H9 (cell line): ENCODE results near the gene PDPN. TPM values are rescaled to one million over a fixed set of nuclear protein-coding genes. Genes with fewer than 3 reads are reported as not detected.

Experiments
- DNase-seq: peaks from one replicate; pipeline ENCODE4 v3.0.0-alpha.2; 2017
- H2AFZ ChIP-seq: one replicate; pipeline ENCODE4 v1.6.1; 2013; ENCODE audit warnings: mild to moderate bottlenecking, low read length, control low read depth, moderate library complexity
- H2AK5ac ChIP-seq: 2 replicates; pipeline ENCODE4 v1.6.1; 2013; ENCODE audit warnings: low read length, control low read depth, mixed read lengths; ENCODE audit not compliant: insufficient read length
- H2BK120ac ChIP-seq: one replicate; pipeline ENCODE4 v1.6.1; 2013; ENCODE audit warnings: low read depth, mild to moderate bottlenecking, low read length, control low read depth, inconsistent platforms; ENCODE audit not compliant: poor library complexity, severe bottlenecking
- H2BK12ac ChIP-seq: 2 replicates; pipeline ENCODE4 v1.6.1; 2013; ENCODE audit warnings: low read length, control low read depth, mixed read lengths, low read depth; ENCODE audit not compliant: insufficient read length
- H2BK15ac ChIP-seq: 2 replicates; pipeline ENCODE4 v1.6.1; 2013; ENCODE audit warnings: low read depth, low read length, control low read depth
- H2BK20ac ChIP-seq: one replicate; pipeline ENCODE4 v1.6.1; 2013; ENCODE audit warnings: low read depth, mild to moderate bottlenecking, low read length, control low read depth, inconsistent platforms; ENCODE audit not compliant: poor library complexity, severe bottlenecking
- H2BK5ac ChIP-seq: 2 replicates; pipeline ENCODE4 v1.6.1; 2013; ENCODE audit warnings: low read length, control low read depth, mixed read lengths; ENCODE audit not compliant: insufficient read length
- H3K14ac ChIP-seq: 2 replicates; pipeline ENCODE4 v1.6.1; 2013; ENCODE audit warnings: low read length, control low read depth; ENCODE audit not compliant: insufficient read depth
- H3K18ac ChIP-seq: 2 replicates; pipeline ENCODE4 v1.6.1; 2013; ENCODE audit warnings: low read depth, mild to moderate bottlenecking, mixed read lengths, low read length, control low read depth; ENCODE audit not compliant: insufficient read length
- H3K23ac ChIP-seq: 2 replicates; pipeline ENCODE4 v1.6.1; 2013; ENCODE audit warnings: low read length, control low read depth, mixed read lengths, low read depth; ENCODE audit not compliant: insufficient read length
- H3K23me2 ChIP-seq: 2 replicates; pipeline ENCODE4 v1.6.1; 2013; ENCODE audit warnings: low read depth, mild to moderate bottlenecking, mixed read lengths, low read length, control low read depth; ENCODE audit not compliant: insufficient read length, poor library complexity, severe bottlenecking
- H3K27ac ChIP-seq: 2 replicates; pipeline ENCODE4 v1.5.1; 2013; ENCODE audit warnings: low read length, control low read depth, mixed read lengths, low read depth; ENCODE audit not compliant: insufficient read length
- H3K27me3 ChIP-seq: 2 replicates; pipeline ENCODE4 v1.6.1; 2013; ENCODE audit warnings: low read length, control low read depth, inconsistent platforms; ENCODE audit not compliant: insufficient read depth
- H3K4ac ChIP-seq: 2 replicates; pipeline ENCODE4 v1.6.1; 2013; ENCODE audit warnings: low read depth, mild to moderate bottlenecking, control low read depth, inconsistent platforms, low read length, moderate library complexity
- H3K4me1 ChIP-seq: 2 replicates; pipeline ENCODE4 v1.6.1; 2013; ENCODE audit warnings: low read length, control low read depth, inconsistent platforms; ENCODE audit not compliant: insufficient read depth
- H3K4me2 ChIP-seq: 2 replicates; pipeline ENCODE4 v1.6.1; 2013; ENCODE audit warnings: low read length, control low read depth, mixed read lengths; ENCODE audit not compliant: insufficient read length, insufficient read depth
- H3K56ac ChIP-seq: 2 replicates; pipeline ENCODE4 v1.6.1; 2013; ENCODE audit warnings: low read depth, mild to moderate bottlenecking, mixed read lengths, low read length, control low read depth; ENCODE audit not compliant: insufficient read length
- H3K79me1 ChIP-seq: 2 replicates; pipeline ENCODE4 v1.6.1; 2013; ENCODE audit warnings: low read depth, mild to moderate bottlenecking, moderate library complexity, low read length, control low read depth, inconsistent platforms; ENCODE audit not compliant: insufficient read depth, poor library complexity, severe bottlenecking
- H3K79me2 ChIP-seq: 2 replicates; pipeline ENCODE4 v1.6.1; 2013; ENCODE audit warnings: low read length, control low read depth, inconsistent platforms; ENCODE audit not compliant: insufficient read depth
- H3K9ac ChIP-seq: 2 replicates; pipeline ENCODE4 v1.6.1; 2013; ENCODE audit warnings: low read length, control low read depth, mixed read lengths; ENCODE audit not compliant: insufficient read length; ENCODE audit errors: extremely low read depth
- H3K9me3 ChIP-seq: one replicate; pipeline ENCODE4 v1.6.1; 2013; ENCODE audit warnings: low read depth, low read length, inconsistent platforms; ENCODE audit not compliant: control insufficient read depth
- H3T11ph ChIP-seq: one replicate; pipeline ENCODE4 v1.6.1; 2013; ENCODE audit warnings: mild to moderate bottlenecking, low read length, control low read depth, inconsistent platforms
- H4K20me1 ChIP-seq: one replicate; pipeline ENCODE4 v1.6.1; 2013; ENCODE audit not compliant: control insufficient read depth, insufficient read length, insufficient read depth
- H4K5ac ChIP-seq: 2 replicates; pipeline ENCODE4 v1.6.1; 2013; ENCODE audit warnings: low read depth, mild to moderate bottlenecking, mixed read lengths, low read length, control low read depth; ENCODE audit not compliant: insufficient read length
- H4K8ac ChIP-seq: replicated peaks from 2 replicates; pipeline ENCODE4 v1.6.1; 2013; ENCODE audit warnings: low read length, control low read depth, mixed read lengths, low read depth; ENCODE audit not compliant: insufficient read length
- H4K91ac ChIP-seq: 2 replicates; pipeline ENCODE4 v1.6.1; 2013; ENCODE audit warnings: low read depth, mild to moderate bottlenecking, moderate library complexity, mixed read lengths, low read length, control low read depth; ENCODE audit not compliant: insufficient read length
- H3K27ac Mint-ChIP-seq, 3 experiments: 2 replicates in 2 of 3; 3 replicates in 1 of 3; pipeline ENCODE4 v1.8.0; 2020 to 2021; ENCODE audit warnings: mixed read lengths in 3 of 3, mild to moderate bottlenecking in 1 of 3, moderate library complexity in 1 of 3
- H3K27me3 Mint-ChIP-seq: 2 replicates; pipeline ENCODE4 v1.8.0; 2021; ENCODE audit warnings: low read depth, mild to moderate bottlenecking, moderate library complexity, mixed read lengths
- H3K36me3 Mint-ChIP-seq, 3 experiments: 2 replicates in 2 of 3; 3 replicates in 1 of 3; pipeline ENCODE4 v1.8.0; 2020 to 2021; ENCODE audit warnings: low read depth in 3 of 3, mixed read lengths in 3 of 3; ENCODE audit not compliant: insufficient read depth in 1 of 3
- H3K4me1 Mint-ChIP-seq, 2 experiments: 2 replicates each; pipeline ENCODE4 v1.8.0; 2020; ENCODE audit warnings: mixed read lengths in 2 of 2
- H3K4me3 Mint-ChIP-seq, 2 experiments: 2 replicates in 1 of 2; 3 replicates in 1 of 2; pipeline ENCODE4 v1.8.0; 2020 to 2021; ENCODE audit warnings: mild to moderate bottlenecking in 2 of 2, mixed read lengths in 2 of 2, moderate library complexity in 1 of 2
- H3K9me3 Mint-ChIP-seq, 2 experiments: 2 replicates in 1 of 2; 3 replicates in 1 of 2; pipeline ENCODE4 v1.8.0; 2020; ENCODE audit warnings: mild to moderate bottlenecking in 2 of 2, mixed read lengths in 2 of 2, moderate library complexity in 1 of 2
- CTCF ChIP-seq: fragments of 200-600 bp; sonication (generic); conservative IDR thresholded peaks from 3 replicates; pipeline ENCODE4 v1.8.0; 2021; ENCODE audit warnings: antibody characterized with exemption, mild to moderate bottlenecking
- WGBS: extraction: QIAGEN DNeasy Blood & Tissue Kit; methylation state at CpG from one replicate; pipeline ENCODE4 v1.1.7; 2013; ENCODE audit warnings: missing lambda C conversion rate, low lambda C conversion rate, mixed read lengths; ENCODE audit not compliant: insufficient read length; ENCODE audit errors: extremely low coverage; 5-methylcytosine and 5-hydroxymethylcytosine counted together
- total RNA-seq: library from RNA; stranded (reverse); gene quantifications from 2 replicates; pipeline ENCODE4 v1.2.1, GENCODE V29; 2021

Gene PDPN
- total RNA-seq, 1 experiment from 2014 or later = 205 TPM

- no peak overlapping the region for H3K14ac ChIP-seq
- no peak overlapping the region for H3T11ph ChIP-seq
- H3K23ac ChIP-seq = no peak overlapping the region
- no peak overlapping the region for H2AK5ac ChIP-seq
- no peaks in the 10 kb centered on the region for H3K23me2 ChIP-seq
- Mint-ChIP-seq H3K4me1 (peaks cover 34 to 45% of the 10 kb centered on the region in 2 experiments), H3K27ac (no peak overlapping the region; a peak in 1 of 7 replicates), H3K4me3 (no peak overlapping the region), H3K9me3 (no peaks in the 10 kb centered on the region), H3K36me3 (peaks cover 28 to 50% (median 46%) of the 10 kb centered on the region in 3 experiments; a peak in 6 of 7 replicates), H3K27me3 (no peaks in the 10 kb centered on the region)
- H2AFZ ChIP-seq = no peak overlapping the region
- no peak overlapping the region for H3K27ac ChIP-seq
- peaks cover 5% of the 10 kb centered on the region; the same call in 1 of the 2 replicates for H3K79me2 ChIP-seq
- no peaks in the 10 kb centered on the region for H3K27me3 ChIP-seq
- H3K4me1 ChIP-seq = peaks cover 8% of the 10 kb centered on the region; the same call in 1 of the 2 replicates
- no peak overlapping the region for H3K56ac ChIP-seq
- H2BK5ac ChIP-seq = no peak overlapping the region
- H3K79me1 ChIP-seq = no peaks in the 10 kb centered on the region
- no peak overlapping the region for H4K91ac ChIP-seq
- H3K9ac ChIP-seq = no peak overlapping the region
- no peak overlapping the region for H2BK20ac ChIP-seq
- H3K18ac ChIP-seq = no peak overlapping the region
- no peaks in the 10 kb centered on the region for H4K20me1 ChIP-seq
- no peak overlapping the region for H3K4me2 ChIP-seq
- no peak overlapping the region for H2BK15ac ChIP-seq
- H3K9me3 ChIP-seq = no peaks in the 10 kb centered on the region
- no peak overlapping the region for H4K8ac ChIP-seq
- H2BK120ac ChIP-seq = no peak overlapping the region
- no peak for DNase-seq
- no peak overlapping the region for H2BK12ac ChIP-seq
- TF ChIP-seq CTCF = no peak
- H3K4ac ChIP-seq = no peak overlapping the region
- WGBS = no CpG with 5 or more reads among the region's 1 CpG
- H4K5ac ChIP-seq = no peak overlapping the region
Measured at GRCh38 chr1:13605159-13605558, 21.5 kb downstream of the PDPN start.
